Esophagus squamous epithelium (tissue), 5 donors: ENCODE results near the gene RGS9. TPM values are rescaled to one million over a fixed set of nuclear protein-coding genes. Genes with fewer than 3 reads are reported as not detected.

Experiments used
- DNase-seq: peaks from one replicate; lab custom pipeline; 2025; lab: John Stamatoyannopoulos, UW
- H3K27ac ChIP-seq, 4 donors: fragments of 200-600 bp; sonication (generic); one replicate each; pipeline ENCODE4 v1.5.1; 2016 to 2019; ENCODE audit warnings: mild to moderate bottlenecking in 1 of 4
- H3K27me3 ChIP-seq, 4 donors: fragments of 200-600 bp; sonication (generic); 1 replicate in 3 of 4; 2 replicates in 1 of 4; pipeline versions ENCODE4 v1.5.1 to v1.6.0; 2017 to 2021; ENCODE audit warnings: antibody characterized with exemption in 1 of 4
- H3K36me3 ChIP-seq, 3 donors: fragments of 200-600 bp; sonication (generic); one replicate each; pipeline ENCODE4 v1.5.1; 2016 to 2019
- H3K4me1 ChIP-seq, 3 donors: fragments of 200-600 bp; sonication (generic); one replicate each; pipeline ENCODE4 v1.5.1; 2017 to 2019
- H3K4me3 ChIP-seq, 4 donors: fragments of 200-600 bp; sonication (generic); 1 replicate in 3 of 4; 2 replicates in 1 of 4; pipeline ENCODE4 v1.5.1; 2016 to 2019; ENCODE audit warnings: mild to moderate bottlenecking in 2 of 4, moderate library complexity in 1 of 4
- H3K9me3 ChIP-seq, 3 donors: fragments of 200-600 bp; sonication (generic); one replicate each; pipeline ENCODE4 v1.5.1; 2016 to 2019
- POLR2A ChIP-seq, 4 donors: fragments of 450-650 bp; IDR thresholded peaks; one replicate each; pipeline ENCODE4 v1.6.1; 2017; ENCODE audit warnings: antibody characterized with exemption in 4 of 4, mild to moderate bottlenecking in 4 of 4, moderate library complexity in 3 of 4
- WGBS, 2 donors: methylation state at CpG; one replicate each; pipeline ENCODE4 v1.1.5; 2018; 5-methylcytosine and 5-hydroxymethylcytosine counted together
- intact Hi-C: fragments of 100-400 bp; cut with DNase I; formaldehyde crosslinking; loops from one replicate; pipeline ENCODE4 v1.15.0; 2022
- total RNA-seq, 4 donors: library from RNA; depleted of rRNA; stranded (reverse); fragments of >200 nt; gene quantifications; one replicate each; pipeline ENCODE4 v1.1.0, GENCODE V29; 2016
- TF ChIP-seq, protein P1 (sequence below), 6 experiments: fragments of 450-650 bp in 4 of 6; fragments of 200-600 bp in 2 of 6; sonication (generic) in 2 of 6; IDR thresholded peaks; one replicate each; pipeline ENCODE4 v1.5.1; 2016 to 2019; ENCODE audit warnings: antibody characterized with exemption in 6 of 6, mild to moderate bottlenecking in 4 of 6, moderate library complexity in 4 of 6
- donor health status: DM: yes; HTN: yes; CAD: no.

Gene RGS9
- total RNA-seq, 4 donors from 2014 or later, result 0.45 to 8.1 (median 2.9) TPM

DNA sequence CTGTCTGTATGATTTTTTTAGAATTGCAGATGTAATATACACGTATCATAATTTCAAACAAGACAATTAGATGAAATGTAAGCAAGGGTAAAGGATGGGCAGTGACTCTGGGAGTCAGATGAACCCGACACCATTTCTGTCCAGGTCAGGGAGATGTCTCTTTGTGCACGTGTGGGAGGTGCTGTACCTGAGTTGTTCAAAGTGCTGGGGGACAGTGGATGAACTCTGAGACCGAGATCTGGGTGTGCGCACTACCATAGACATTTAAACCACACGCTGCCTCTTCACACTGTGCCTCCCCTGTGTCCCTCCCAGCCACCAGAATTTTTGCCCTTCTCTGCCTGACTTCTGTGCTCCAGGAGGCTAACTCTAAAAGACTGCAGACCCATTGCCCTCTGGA, 5.9 kb upstream of the RGS9 start:
- Histone ChIP-seq H3K27ac (no peak overlapping the region), H3K4me3 (no peak overlapping the region), H3K36me3 (no peaks in the 10 kb centered on the region), H3K9me3 (no peaks in the 10 kb centered on the region), H3K4me1 (no peaks in the 10 kb centered on the region), H3K27me3 (peaks cover 0 to 38% (median 0%) of the 10 kb centered on the region in 4 donors)
- TF ChIP-seq, protein P1, sequence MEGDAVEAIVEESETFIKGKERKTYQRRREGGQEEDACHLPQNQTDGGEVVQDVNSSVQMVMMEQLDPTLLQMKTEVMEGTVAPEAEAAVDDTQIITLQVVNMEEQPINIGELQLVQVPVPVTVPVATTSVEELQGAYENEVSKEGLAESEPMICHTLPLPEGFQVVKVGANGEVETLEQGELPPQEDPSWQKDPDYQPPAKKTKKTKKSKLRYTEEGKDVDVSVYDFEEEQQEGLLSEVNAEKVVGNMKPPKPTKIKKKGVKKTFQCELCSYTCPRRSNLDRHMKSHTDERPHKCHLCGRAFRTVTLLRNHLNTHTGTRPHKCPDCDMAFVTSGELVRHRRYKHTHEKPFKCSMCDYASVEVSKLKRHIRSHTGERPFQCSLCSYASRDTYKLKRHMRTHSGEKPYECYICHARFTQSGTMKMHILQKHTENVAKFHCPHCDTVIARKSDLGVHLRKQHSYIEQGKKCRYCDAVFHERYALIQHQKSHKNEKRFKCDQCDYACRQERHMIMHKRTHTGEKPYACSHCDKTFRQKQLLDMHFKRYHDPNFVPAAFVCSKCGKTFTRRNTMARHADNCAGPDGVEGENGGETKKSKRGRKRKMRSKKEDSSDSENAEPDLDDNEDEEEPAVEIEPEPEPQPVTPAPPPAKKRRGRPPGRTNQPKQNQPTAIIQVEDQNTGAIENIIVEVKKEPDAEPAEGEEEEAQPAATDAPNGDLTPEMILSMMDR (IDR thresholded peaks at IDR 0.05), result no peak
- no peak for DNase-seq
- 70 to 74% methylated on average over 6 of the region's 6 CpGs for WGBS, 2 donors
- intact Hi-C loops, result no loop called here

- Histone ChIP-seq H3K9me3 (no peaks in the 10 kb centered on the region), H3K36me3 (no peaks in the 10 kb centered on the region), H3K27me3 (peaks cover 0 to 38% (median 0%) of the 10 kb centered on the region in 4 donors), H3K4me3 (no peak overlapping the region), H3K4me1 (peaks cover 0 to 5% (median 0%) of the 10 kb centered on the region in 3 donors), H3K27ac (no peak overlapping the region)
- DNase-seq, result no peak
- TF ChIP-seq, protein P1 (IDR thresholded peaks at IDR 0.05), result no peak
- no peak for TF ChIP-seq POLR2A (IDR thresholded peaks at IDR 0.05)
- intact Hi-C loops, result no loop called here
- WGBS, 2 donors, result 80 to 88% methylated on average over 5 of the region's 5 CpGs
Measured at GRCh38 chr17:65131946-65132345, 5.2 kb upstream of the RGS9 start.

DNA sequence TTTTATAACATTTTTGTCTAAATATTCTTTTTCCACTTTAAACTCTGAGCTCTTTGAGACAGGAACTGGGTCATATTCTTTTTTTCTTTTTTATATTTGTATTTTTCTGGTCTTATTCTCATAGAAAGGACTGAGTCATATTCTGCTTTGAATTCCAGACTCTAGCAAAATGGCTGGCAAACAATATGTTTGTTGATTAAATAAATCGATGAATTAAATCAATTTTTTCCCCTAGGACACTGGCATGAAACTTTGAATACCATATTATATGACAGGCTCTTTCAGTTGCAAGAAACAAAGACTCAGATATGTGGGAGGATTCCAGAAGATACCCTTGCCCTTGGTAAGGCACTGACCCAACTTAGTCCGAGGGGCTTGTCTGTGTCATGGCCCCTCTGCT, 3.1 kb upstream of the RGS9 start:
- peaks cover 4 to 16% (median 5%) of the 10 kb centered on the region in 3 donors for H3K4me1 ChIP-seq
- intact Hi-C loops, result no loop called here
- no peaks in the 10 kb centered on the region for H3K9me3 ChIP-seq
- peaks cover 0 to 35% (median 0%) of the 10 kb centered on the region in 4 donors for H3K27me3 ChIP-seq
- 91 to 93% methylated on average over 2 of the region's 2 CpGs for WGBS, 2 donors
- H3K4me3 ChIP-seq, result no peak overlapping the region
- TF ChIP-seq, protein P1 (IDR thresholded peaks at IDR 0.05), result no peak
- no peak for TF ChIP-seq POLR2A (IDR thresholded peaks at IDR 0.05)
- no peak overlapping the region for H3K27ac ChIP-seq
- no peaks in the 10 kb centered on the region for H3K36me3 ChIP-seq
- no peak for DNase-seq

DNA sequence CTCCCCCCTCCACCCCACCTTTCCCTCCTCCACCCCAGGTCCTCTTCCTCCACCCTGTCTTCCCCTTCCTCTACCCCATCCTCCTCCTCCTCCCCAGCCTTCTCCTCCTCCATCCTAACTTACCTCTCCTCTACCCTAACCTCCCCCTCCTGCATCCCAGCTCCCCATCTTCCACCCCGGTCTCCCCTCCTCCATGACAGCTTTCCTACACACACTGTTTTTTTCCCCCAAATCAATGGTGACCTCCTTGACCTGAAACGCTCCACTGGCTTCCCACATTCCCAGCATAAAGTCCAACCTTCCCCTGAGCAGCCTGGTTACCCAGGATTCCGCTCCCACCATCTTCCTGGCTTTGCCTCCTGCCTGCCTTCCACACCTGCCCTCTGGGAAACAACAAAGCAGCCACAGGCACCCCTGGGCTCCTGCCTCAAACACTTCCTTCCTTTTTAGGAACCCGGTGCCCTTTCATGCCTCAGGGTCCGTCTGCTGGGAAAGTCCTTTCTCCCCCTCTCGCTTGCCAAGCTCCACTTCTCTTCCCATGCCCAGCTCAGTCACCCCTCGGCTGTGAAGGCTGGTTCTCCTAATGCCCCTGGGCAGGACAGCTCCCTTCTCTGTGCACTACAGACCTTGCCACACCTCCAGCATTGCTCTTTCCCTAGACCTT, 2.1 kb downstream of the RGS9 start:
- no peak overlapping the region for H3K4me3 ChIP-seq
- H3K4me1 ChIP-seq, result peaks cover 4 to 16% (median 5%) of the 10 kb centered on the region in 3 donors
- DNase-seq, result no peak
- intact Hi-C loops, result no loop called here
- no peak overlapping the region for H3K27ac ChIP-seq
- H3K9me3 ChIP-seq, result no peaks in the 10 kb centered on the region
- no peaks in the 10 kb centered on the region for H3K36me3 ChIP-seq
- 37 to 45% methylated on average over 7 of the region's 7 CpGs for WGBS, 2 donors
- peaks cover 0 to 57% (median 0%) of the 10 kb centered on the region in 4 donors for H3K27me3 ChIP-seq
- TF ChIP-seq, protein P1 (IDR thresholded peaks at IDR 0.05), result no peak
- TF ChIP-seq POLR2A (IDR thresholded peaks at IDR 0.05), result no peak

DNA sequence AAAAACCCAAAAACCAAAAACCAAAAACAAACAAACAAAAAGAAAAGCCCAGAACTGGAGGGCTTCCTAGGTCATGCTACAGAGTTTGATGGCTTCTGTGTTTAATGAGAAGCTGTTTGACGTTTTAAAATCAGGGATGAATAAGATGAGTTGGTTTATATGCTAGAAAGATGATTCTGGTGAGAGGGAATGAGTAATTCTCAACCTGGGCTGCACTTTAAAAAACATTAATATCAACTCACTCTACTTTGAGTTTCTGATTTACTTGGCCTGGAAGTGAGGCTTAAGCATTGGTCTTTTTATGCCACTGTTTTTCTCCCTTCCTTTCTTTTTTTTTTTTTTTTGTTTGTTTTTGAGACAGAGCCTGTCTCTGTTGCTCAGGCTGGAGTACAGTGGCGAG, 5.1 kb downstream of the RGS9 start:
- Histone ChIP-seq H3K27me3 (peaks cover 0 to 74% (median 0%) of the 10 kb centered on the region in 4 donors), H3K4me1 (peaks cover 4 to 8% (median 4%) of the 10 kb centered on the region in 3 donors), H3K4me3 (no peak overlapping the region), H3K9me3 (no peaks in the 10 kb centered on the region), H3K27ac (no peak overlapping the region), H3K36me3 (no peaks in the 10 kb centered on the region)
- no peak for TF ChIP-seq POLR2A (IDR thresholded peaks at IDR 0.05)
- TF ChIP-seq, protein P1 (IDR thresholded peaks at IDR 0.05), result no peak
- no peak for DNase-seq
- intact Hi-C loops, result no loop called here
- 67 to 83% methylated on average over 2 of the region's 2 CpGs for WGBS, 2 donors
